ENCODE measurements around the gene S100A7. TPM values are rescaled to one million over a fixed set of nuclear protein-coding genes. Genes with fewer than 3 reads are reported as not detected.
"Not testable (repeated sequence)": the region's sequence is repeated elsewhere in the genome, so short reads cannot be mapped to it uniquely, and the experiment has no call there.

S100A7 gene
- total RNA-seq, 1 donor from 2014 or later: not detected

DNA sequence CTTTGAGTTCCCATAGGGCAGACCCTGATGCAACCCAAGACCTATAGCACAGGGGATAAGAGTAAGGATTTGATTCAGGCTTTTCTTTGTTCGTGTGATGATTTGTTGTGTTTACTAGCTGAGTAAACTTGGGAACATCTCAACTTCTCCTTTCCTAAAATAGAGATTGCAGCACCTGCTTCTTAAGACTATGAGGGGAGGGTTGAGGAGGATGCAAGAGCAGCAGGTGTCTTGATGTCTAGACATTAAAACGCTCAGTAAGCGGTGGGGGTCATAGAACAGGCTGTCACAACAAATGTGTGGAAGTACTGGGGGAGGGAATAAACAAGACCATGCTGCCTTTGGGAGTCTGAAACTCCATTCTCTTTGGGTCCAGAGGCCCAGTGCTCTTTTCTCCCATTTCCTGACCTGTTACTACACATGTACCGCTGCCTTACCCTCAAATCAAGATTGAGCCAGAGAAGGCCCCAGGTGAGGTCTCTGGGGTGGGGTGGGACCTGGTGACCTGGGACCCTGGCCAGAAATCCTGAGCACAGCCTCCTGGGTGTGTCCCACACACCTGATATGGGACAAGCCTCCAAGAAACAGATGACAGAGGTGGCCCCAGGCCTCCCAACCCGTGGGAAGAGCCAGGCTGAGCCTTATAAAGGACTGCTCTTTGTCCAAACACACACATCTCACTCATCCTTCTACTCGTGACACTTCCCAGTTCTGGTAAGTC lies 44.4 kb downstream of the S100A7 start, which contains the start of gene S100A7A:
Gene S100A7A (plus strand): TSS at position 671 of the 721 bp plus-strand sequence. CDS start 1,563 bp downstream, outside the sequence.
- intact Hi-C loops (cut with DNase I): no loop called here
- no peak for ATAC-seq (ENCODE audit: poor library complexity)
- no peak for DNase-seq

GRCh38 chr1:153413961-153414360 lies 46.5 kb downstream of the S100A7 start:
- DNase-seq; ATAC-seq (ENCODE audit: poor library complexity); intact Hi-C loops (cut with DNase I): not testable (repeated sequence)

Other genes with a start within 250 kb of the S100A7 start
- gene PRR9, start 243.1 kb downstream of the S100A7 start, total RNA-seq: not detected
- not detected for gene LORICRIN, start 201.0 kb downstream of the S100A7 start, total RNA-seq
- not detected for gene PGLYRP3, start 147.7 kb downstream of the S100A7 start, total RNA-seq
- not detected for gene PGLYRP4, start 111.8 kb downstream of the S100A7 start, total RNA-seq
- 111 TPM for gene S100A9, start 102.8 kb downstream of the S100A7 start, total RNA-seq
- gene S100A12, start 85.0 kb downstream of the S100A7 start, total RNA-seq: 2.4 TPM
- 42.5 TPM for gene S100A8, start 69.6 kb downstream of the S100A7 start, total RNA-seq
- not detected for gene S100A7A, start 44.1 kb downstream of the S100A7 start, total RNA-seq
- gene S100A6, start 75.3 kb upstream of the S100A7 start, total RNA-seq: 260 TPM
- gene S100A5, start 80.3 kb upstream of the S100A7 start, total RNA-seq: not detected
- 130 TPM for gene S100A4, start 85.2 kb upstream of the S100A7 start, total RNA-seq
- 0.70 TPM for gene S100A3, start 88.6 kb upstream of the S100A7 start, total RNA-seq
- 2.3 TPM for gene S100A2, start 105.2 kb upstream of the S100A7 start, total RNA-seq
- 44.3 TPM for gene S100A16, start 152.5 kb upstream of the S100A7 start, total RNA-seq
- 5.8 TPM for gene S100A14, start 155.7 kb upstream of the S100A7 start, total RNA-seq
- 153 TPM for gene S100A13, start 166.9 kb upstream of the S100A7 start, total RNA-seq
- gene S100A1, start 167.8 kb upstream of the S100A7 start, total RNA-seq: 2,267 TPM
- gene CHTOP, start 173.4 kb upstream of the S100A7 start, total RNA-seq: 68.1 TPM
- 57.2 TPM for gene SNAPIN, start 198.1 kb upstream of the S100A7 start, total RNA-seq
- gene ILF2, start 210.3 kb upstream of the S100A7 start, total RNA-seq: 55.3 TPM
- gene NPR1, start 218.0 kb upstream of the S100A7 start, total RNA-seq: 10.0 TPM

Data from Right ventricle myocardium superior (tissue), 1 donor.